Measurements from ENCODE around the gene PDE8B. TPM values are rescaled to one million over a fixed set of nuclear protein-coding genes. Genes with fewer than 3 reads are reported as not detected.

Gene PDE8B
- total RNA-seq, 1 donor from 2014 or later = 7.8 TPM

GRCh38 chr5:77225531-77225930 lies 15.1 kb downstream of the PDE8B start:
- H3K27ac Mint-ChIP-seq (ENCODE audit: unreplicated experiment) = peak overlapping the region; percentile 28
- no peak for DNase-seq (ENCODE audit: low spot score)
- no peaks in the 10 kb centered on the region for H3K36me3 Mint-ChIP-seq (ENCODE audit: low read depth, unreplicated experiment)
- H3K4me3 Mint-ChIP-seq (ENCODE audit: unreplicated experiment) = no peak overlapping the region
- TF ChIP-seq, protein P1, sequence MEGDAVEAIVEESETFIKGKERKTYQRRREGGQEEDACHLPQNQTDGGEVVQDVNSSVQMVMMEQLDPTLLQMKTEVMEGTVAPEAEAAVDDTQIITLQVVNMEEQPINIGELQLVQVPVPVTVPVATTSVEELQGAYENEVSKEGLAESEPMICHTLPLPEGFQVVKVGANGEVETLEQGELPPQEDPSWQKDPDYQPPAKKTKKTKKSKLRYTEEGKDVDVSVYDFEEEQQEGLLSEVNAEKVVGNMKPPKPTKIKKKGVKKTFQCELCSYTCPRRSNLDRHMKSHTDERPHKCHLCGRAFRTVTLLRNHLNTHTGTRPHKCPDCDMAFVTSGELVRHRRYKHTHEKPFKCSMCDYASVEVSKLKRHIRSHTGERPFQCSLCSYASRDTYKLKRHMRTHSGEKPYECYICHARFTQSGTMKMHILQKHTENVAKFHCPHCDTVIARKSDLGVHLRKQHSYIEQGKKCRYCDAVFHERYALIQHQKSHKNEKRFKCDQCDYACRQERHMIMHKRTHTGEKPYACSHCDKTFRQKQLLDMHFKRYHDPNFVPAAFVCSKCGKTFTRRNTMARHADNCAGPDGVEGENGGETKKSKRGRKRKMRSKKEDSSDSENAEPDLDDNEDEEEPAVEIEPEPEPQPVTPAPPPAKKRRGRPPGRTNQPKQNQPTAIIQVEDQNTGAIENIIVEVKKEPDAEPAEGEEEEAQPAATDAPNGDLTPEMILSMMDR (IDR thresholded peaks at IDR 0.05; ENCODE audit: unreplicated experiment) = no peak
- peaks cover 8% of the 10 kb centered on the region for H3K4me1 Mint-ChIP-seq (ENCODE audit: unreplicated experiment)
- H3K9me3 Mint-ChIP-seq (ENCODE audit: unreplicated experiment) = no peaks in the 10 kb centered on the region
- H3K27me3 Mint-ChIP-seq (ENCODE audit: unreplicated experiment) = no peaks in the 10 kb centered on the region

DNA sequence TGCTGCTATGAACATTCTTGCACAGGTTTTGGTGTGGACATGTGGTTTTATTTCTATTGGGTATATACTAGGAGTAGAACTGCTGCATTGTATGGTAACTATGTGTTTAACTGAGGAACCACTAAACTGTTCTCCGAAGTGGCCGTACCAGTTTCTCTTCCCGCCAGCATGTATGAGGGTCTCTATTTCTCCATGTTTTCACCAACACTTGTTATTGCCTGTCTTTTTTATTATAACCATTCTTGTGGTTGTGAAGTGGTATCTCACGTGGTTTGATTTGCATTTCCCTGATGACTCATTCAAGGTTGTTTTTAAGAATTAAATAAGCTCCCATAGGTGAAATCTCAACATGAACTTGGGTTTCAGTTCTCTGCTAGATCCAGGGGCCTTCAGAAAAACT lies 19.4 kb downstream of the PDE8B start:
- peaks cover 2% of the 10 kb centered on the region for H3K27me3 Mint-ChIP-seq (ENCODE audit: unreplicated experiment)
- no peak overlapping the region for H3K27ac Mint-ChIP-seq (ENCODE audit: unreplicated experiment)
- TF ChIP-seq, protein P1 (IDR thresholded peaks at IDR 0.05; ENCODE audit: unreplicated experiment) = no peak

GRCh38 chr5:77230727-77231470 lies 20.4 kb downstream of the PDE8B start:
- Mint-ChIP-seq H3K9me3 (ENCODE audit: unreplicated experiment) (no peaks in the 10 kb centered on the region), H3K27ac (ENCODE audit: unreplicated experiment) (peak overlapping the region; percentile 50), H3K36me3 (ENCODE audit: low read depth, unreplicated experiment) (no peaks in the 10 kb centered on the region), H3K4me3 (ENCODE audit: unreplicated experiment) (no peak overlapping the region), H3K27me3 (ENCODE audit: unreplicated experiment) (peaks cover 2% of the 10 kb centered on the region), H3K4me1 (ENCODE audit: unreplicated experiment) (peaks cover 14% of the 10 kb centered on the region)
- DNase-seq (ENCODE audit: low spot score) = no peak
- TF ChIP-seq, protein P1 (IDR thresholded peaks at IDR 0.05; ENCODE audit: unreplicated experiment) = peak; percentile 53

More for the DNA sequence above, 19.4 kb downstream of the PDE8B start:
- no peaks in the 10 kb centered on the region for H3K36me3 Mint-ChIP-seq (ENCODE audit: low read depth, unreplicated experiment)
- no peak overlapping the region for H3K4me3 Mint-ChIP-seq (ENCODE audit: unreplicated experiment)
- peaks cover 14% of the 10 kb centered on the region for H3K4me1 Mint-ChIP-seq (ENCODE audit: unreplicated experiment)
- no peak for DNase-seq (ENCODE audit: low spot score)
- H3K9me3 Mint-ChIP-seq (ENCODE audit: unreplicated experiment) = no peaks in the 10 kb centered on the region

DNA sequence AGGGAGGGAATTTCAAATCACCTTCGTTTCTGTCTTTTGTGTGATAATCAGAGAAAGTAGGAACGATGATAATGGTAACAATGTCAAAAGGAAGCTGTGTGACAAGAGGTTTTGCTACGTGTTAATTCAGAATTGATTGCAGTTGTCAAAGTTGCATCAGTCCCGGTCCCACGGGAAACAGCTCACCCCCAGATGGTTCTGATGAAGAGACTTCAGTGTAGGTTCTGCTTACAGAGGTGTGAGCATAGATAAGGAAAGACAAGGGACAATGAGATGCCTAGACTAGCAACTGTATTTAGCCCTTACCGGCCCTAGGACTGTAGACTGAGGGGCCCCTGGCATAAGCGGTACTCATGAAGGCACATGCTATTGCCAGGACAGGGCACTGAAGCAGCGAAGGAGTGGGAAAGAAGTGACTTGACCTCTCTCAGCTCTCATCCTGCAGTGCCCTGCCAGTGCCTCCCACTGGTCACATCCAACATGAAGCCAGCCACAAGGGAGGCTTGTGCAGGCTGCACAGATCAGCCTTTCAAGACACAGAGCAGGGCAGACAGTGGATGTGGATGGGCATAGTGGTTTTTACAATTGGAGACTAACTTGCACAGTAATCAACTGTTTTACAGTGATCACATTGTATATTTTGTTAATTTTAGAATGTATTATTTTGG lies 21.1 kb downstream of the PDE8B start:
- H3K27ac Mint-ChIP-seq (ENCODE audit: unreplicated experiment) = no peak overlapping the region
- no peak for DNase-seq (ENCODE audit: low spot score)
- peaks cover 2% of the 10 kb centered on the region for H3K27me3 Mint-ChIP-seq (ENCODE audit: unreplicated experiment)
- H3K36me3 Mint-ChIP-seq (ENCODE audit: low read depth, unreplicated experiment) = no peaks in the 10 kb centered on the region
- TF ChIP-seq, protein P1 (IDR thresholded peaks at IDR 0.05; ENCODE audit: unreplicated experiment) = no peak
- no peaks in the 10 kb centered on the region for H3K9me3 Mint-ChIP-seq (ENCODE audit: unreplicated experiment)
- no peak overlapping the region for H3K4me3 Mint-ChIP-seq (ENCODE audit: unreplicated experiment)
- peaks cover 20% of the 10 kb centered on the region for H3K4me1 Mint-ChIP-seq (ENCODE audit: unreplicated experiment)

Measured in endothelial cell (in vitro differentiated cells).